SIG-M5 (cell line): ENCODE results near the gene CTTNBP2.

Experiments
- DNase-seq: peaks from one replicate; lab custom pipeline; 2025; lab: John Stamatoyannopoulos, UW

Gene CTTNBP2

DNA sequence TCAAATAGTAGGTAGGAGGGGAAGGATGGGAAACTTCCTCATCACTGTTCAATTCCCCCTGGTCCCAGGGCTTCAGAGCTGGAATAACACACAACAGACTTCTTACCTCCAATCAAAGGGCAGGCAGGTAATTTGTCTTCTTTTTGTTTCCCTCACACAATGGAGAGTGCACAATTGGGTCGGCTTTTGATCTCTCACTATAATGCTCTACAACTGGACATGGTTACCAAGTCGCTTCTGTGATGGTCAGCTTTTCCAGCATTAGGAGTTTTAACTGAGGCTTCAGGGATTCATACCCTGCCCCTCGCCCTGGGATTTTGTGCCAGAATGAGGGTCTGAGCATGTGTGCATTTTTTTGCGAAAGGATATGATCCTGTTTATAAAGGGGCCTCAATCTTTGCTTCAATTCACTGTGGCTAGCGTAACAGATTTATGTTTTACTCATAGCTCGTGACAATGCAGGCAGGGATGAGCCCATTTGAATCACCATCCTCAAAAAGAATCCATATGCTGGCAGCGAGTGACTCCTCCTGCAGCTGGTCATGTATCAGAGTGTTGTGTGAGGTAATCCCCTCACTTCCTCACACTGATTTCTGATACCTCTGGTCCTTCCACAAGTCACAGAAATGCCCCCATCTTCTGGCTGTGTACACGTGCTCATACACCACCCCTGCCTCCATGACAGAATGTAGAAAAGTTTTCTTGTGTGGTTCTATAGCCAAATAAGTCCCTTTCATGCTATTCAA lies 189.6 kb downstream of the CTTNBP2 start:
- no peak for DNase-seq

DNA sequence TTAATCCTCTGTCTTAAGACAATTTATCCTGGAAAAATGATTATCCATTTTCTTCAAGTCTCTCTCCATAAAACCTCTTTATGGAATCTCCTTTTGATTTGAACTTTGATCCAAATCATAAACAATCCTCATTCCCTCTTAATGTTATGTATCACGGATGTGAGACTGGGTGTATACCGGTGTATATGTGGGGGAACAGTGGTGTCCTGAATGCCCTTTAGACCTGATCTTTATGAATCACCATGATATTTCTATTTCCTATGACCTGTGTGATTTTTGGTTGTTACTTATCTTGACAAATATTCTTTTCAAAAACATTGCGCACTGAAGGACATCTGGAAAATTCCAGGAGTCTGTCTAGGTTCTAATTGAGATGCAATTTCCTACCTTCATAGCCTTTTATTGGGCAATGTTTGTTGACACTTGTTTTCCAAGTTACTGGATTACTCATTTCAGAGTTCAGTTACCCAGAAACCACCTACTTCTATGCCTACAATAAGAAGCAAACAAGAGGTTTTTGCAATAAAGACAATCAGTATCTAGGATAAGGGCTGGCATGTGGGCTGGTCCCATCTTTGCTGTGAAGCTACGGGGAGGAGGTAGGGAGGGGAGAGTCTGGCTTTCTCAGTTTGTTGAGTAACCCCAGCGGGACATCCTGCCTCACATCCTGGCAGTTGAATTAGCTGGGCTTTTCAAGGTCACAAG lies 190.4 kb downstream of the CTTNBP2 start:
- no peak for DNase-seq

- no peak for DNase-seq
Measured at GRCh38 chr7:117679120-117679519, 194.1 kb downstream of the CTTNBP2 start.

GRCh38 chr7:117675497-117676435 lies 197.5 kb downstream of the CTTNBP2 start:
- no peak for DNase-seq

DNA sequence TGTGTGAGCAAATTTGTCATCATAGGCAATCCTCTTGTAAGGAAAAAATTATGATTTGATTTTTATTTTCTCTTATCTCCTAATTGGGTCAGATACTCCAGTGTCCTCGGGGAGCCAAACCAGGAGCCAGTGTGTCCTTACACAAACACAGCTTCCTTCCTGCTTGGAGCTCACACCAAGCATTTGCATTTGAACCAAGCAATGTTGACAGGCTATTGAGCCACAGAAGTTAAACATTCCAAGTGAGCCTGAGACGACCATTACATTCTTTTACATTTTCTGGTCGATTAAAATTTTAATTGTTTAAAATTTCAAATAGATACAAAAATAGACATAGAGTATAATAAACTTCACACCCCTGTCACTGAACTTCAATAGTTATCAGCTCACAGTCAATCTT lies 198.6 kb downstream of the CTTNBP2 start:
- no peak for DNase-seq

GRCh38 chr7:117673839-117674238 lies 199.4 kb downstream of the CTTNBP2 start:
- no peak for DNase-seq

DNA sequence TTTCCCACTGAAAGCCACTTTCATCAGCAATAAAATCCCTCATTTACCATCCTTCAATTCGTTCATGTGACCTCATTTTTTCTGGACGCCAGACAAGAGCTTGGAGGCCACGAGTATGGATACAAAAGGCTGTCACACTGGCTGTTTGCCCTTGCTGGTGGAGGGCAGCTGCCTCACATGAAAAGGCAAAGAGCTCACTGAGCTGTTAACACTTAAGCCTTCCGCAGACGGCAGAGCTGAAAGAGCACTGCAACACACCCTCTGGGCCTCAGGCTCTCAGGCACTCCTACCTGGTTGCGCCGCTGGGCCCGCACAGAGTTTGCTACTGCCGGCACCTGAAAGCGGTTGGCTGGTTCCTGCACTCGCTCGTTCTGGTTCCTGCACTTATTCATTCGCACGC lies 199.9 kb downstream of the CTTNBP2 start:
- no peak for DNase-seq

DNA sequence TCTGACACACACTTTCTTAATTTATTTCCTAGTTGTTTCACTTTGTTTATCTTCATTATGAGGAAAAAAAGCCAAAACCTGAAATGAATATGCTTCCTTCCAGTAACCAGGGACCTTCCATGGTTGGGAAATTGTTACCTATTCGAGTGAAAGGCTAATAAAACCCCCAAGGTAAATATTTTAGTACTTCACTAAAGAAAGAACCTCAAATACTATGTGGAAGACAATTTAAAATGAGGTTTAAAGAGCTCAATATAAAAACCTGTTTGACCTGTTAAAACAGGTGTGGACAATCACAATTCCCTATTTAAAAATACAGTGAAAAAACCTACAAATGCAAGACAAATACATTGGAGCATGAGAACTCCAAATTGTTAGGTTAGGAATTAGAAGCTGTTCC lies 200.8 kb downstream of the CTTNBP2 start:
- no peak for DNase-seq

- no peak for DNase-seq
Measured at GRCh38 chr7:117669818-117670217, 203.4 kb downstream of the CTTNBP2 start.

- no peak for DNase-seq
Measured at GRCh38 chr7:117667456-117667855, 205.8 kb downstream of the CTTNBP2 start.

- no peak for DNase-seq
Measured at GRCh38 chr7:117666689-117667088, 206.6 kb downstream of the CTTNBP2 start.

- no peak for DNase-seq
Measured at GRCh38 chr7:117666031-117666430, 207.2 kb downstream of the CTTNBP2 start.

- no peak for DNase-seq
Measured at GRCh38 chr7:117665368-117665767, 207.9 kb downstream of the CTTNBP2 start.

GRCh38 chr7:117664047-117664446 lies 209.2 kb downstream of the CTTNBP2 start:
- DNase-seq: no peak

DNA sequence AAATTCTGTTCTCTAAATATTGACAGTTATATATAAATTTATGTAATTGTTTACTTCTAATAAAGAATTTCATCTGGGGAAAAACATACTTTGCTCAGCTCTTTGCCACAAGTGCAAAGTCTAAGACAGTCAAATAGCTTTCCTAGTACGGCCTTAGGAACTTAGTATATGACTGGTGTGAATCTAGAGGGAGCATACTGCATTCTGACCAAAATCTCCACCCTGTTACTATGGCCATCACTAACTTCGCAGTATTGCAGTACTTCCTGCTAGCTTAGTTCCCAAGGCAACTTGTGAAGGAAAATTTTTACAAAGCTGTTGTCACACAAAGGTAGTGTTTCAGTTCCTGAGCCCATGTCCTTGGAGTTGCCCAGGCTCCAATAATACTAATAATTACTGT lies 211.9 kb downstream of the CTTNBP2 start:
- DNase-seq: no peak
